Measurements from ENCODE around the gene GALNS.

- no peak for TF ChIP-seq CBX8 (IDR thresholded peaks at IDR 0.05)
- TF ChIP-seq POLR2A (IDR thresholded peaks at IDR 0.05; ENCODE audit: low read length) = no peak
- TF ChIP-seq CTCF (IDR thresholded peaks at IDR 0.05) = no peak
- TF ChIP-seq HES2 (IDR thresholded peaks at IDR 0.05) = no peak
Observed at GRCh38 chr16:88790312-88791211, 66.2 kb downstream of the GALNS start.
